ENCODE data around the gene FNDC3B. TPM values are rescaled to one million over a fixed set of nuclear protein-coding genes. Genes with fewer than 3 reads are reported as not detected.

The FNDC3B gene
- total and polyA plus RNA-seq, 4 donors: 23.3 to 74.2 (median 32.9) TPM

DNA sequence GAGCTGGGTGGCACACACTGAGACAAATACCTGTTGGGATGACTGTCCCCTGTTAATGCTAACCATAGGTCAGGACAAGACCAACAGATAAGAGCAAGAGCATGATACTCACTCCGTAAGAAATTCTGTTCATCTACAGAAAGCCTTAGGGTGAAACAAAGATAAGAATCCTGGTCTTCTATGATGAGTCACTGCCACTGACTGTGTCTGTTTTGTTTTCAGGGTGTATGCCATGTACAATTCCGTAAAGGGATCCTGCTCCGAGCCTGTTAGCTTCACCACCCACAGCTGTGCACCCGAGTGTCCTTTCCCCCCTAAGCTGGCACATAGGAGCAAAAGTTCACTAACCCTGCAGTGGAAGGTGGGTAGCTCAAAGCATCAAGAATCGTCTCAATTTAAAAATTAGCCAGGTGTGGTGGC is 267.8 kb downstream of the FNDC3B start:
- Histone ChIP-seq H3K4me1 (ENCODE audit: control insufficient read depth in 4 of 4, insufficient read depth in 4 of 4, low read length in 3 of 4) (peaks cover 0 to 7% (median 0%) of the 10 kb centered on the region in 4 donors), H3K27me3 (ENCODE audit: control insufficient read depth in 4 of 4, insufficient read depth in 4 of 4, low read length in 3 of 4) (no peaks in the 10 kb centered on the region), H3K27ac (ENCODE audit: low read depth in 1 of 2, low read length in 2 of 2) (no peak overlapping the region), H3K9ac (ENCODE audit: low read depth in 1 of 2, low read length in 2 of 2) (no peak overlapping the region), H3K36me3 (ENCODE audit: control insufficient read depth in 4 of 4, insufficient read depth in 3 of 4, low read depth in 1 of 4, low read length in 3 of 4) (peaks cover 10 to 54% (median 45%) of the 10 kb centered on the region in 4 donors), H3K4me3 (ENCODE audit: low read depth in 1 of 3, low read length in 3 of 3) (no peak overlapping the region), H3K9me3 (ENCODE audit: control insufficient read depth in 4 of 4, low read length in 3 of 4) (no peaks in the 10 kb centered on the region)
- no peak for TF ChIP-seq RXRA (IDR thresholded peaks at IDR 0.05)
- no peak for TF ChIP-seq SP1 (IDR thresholded peaks at IDR 0.05)
- TF ChIP-seq, protein P1, sequence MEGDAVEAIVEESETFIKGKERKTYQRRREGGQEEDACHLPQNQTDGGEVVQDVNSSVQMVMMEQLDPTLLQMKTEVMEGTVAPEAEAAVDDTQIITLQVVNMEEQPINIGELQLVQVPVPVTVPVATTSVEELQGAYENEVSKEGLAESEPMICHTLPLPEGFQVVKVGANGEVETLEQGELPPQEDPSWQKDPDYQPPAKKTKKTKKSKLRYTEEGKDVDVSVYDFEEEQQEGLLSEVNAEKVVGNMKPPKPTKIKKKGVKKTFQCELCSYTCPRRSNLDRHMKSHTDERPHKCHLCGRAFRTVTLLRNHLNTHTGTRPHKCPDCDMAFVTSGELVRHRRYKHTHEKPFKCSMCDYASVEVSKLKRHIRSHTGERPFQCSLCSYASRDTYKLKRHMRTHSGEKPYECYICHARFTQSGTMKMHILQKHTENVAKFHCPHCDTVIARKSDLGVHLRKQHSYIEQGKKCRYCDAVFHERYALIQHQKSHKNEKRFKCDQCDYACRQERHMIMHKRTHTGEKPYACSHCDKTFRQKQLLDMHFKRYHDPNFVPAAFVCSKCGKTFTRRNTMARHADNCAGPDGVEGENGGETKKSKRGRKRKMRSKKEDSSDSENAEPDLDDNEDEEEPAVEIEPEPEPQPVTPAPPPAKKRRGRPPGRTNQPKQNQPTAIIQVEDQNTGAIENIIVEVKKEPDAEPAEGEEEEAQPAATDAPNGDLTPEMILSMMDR (IDR thresholded peaks at IDR 0.05; ENCODE audit: low read depth, low read length, missing input control): no peak
- no peak for TF ChIP-seq EGR1 (IDR thresholded peaks at IDR 0.05; ENCODE audit: low read depth in 2 of 2)
- TF ChIP-seq FOXA1 (IDR thresholded peaks at IDR 0.05): no peak
- 84% methylated on average over 5 of the region's 5 CpGs for WGBS
- DNase-seq (ENCODE audit: low spot score): no peak

DNA sequence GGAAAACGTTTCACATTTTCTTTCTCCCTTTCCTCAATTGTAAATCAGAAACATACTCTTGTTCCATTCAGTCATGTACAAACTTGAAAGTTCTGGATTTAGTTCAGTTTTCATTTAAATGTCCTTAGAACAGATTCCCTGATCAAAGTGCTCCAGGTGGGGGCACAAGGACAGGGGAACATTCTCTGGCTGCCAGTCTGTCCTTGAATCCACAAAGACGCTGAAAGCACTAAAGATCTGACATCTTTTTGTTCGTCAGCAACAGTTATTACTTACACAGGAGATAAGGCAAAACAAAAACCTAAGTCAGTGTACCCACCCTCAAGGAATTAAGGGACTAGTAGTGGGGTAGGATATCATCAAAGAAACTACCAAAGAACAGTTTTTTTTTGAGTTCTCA is 269.7 kb downstream of the FNDC3B start:
- Histone ChIP-seq H3K9ac (ENCODE audit: low read depth in 1 of 2, low read length in 2 of 2) (no peak overlapping the region), H3K4me1 (ENCODE audit: control insufficient read depth in 4 of 4, insufficient read depth in 4 of 4, low read length in 3 of 4) (peaks cover 0 to 7% (median 0%) of the 10 kb centered on the region in 4 donors), H3K27ac (ENCODE audit: low read depth in 1 of 2, low read length in 2 of 2) (no peak overlapping the region), H3K36me3 (ENCODE audit: control insufficient read depth in 4 of 4, insufficient read depth in 3 of 4, low read depth in 1 of 4, low read length in 3 of 4) (peaks cover 21 to 61% (median 60%) of the 10 kb centered on the region in 4 donors), H3K9me3 (ENCODE audit: control insufficient read depth in 4 of 4, low read length in 3 of 4) (no peaks in the 10 kb centered on the region), H3K27me3 (ENCODE audit: control insufficient read depth in 4 of 4, insufficient read depth in 4 of 4, low read length in 3 of 4) (no peaks in the 10 kb centered on the region), H3K4me3 (ENCODE audit: low read depth in 1 of 3, low read length in 3 of 3) (no peak overlapping the region)
- no peak for TF ChIP-seq FOXA2 (IDR thresholded peaks at IDR 0.05)
- TF ChIP-seq, protein P2, sequence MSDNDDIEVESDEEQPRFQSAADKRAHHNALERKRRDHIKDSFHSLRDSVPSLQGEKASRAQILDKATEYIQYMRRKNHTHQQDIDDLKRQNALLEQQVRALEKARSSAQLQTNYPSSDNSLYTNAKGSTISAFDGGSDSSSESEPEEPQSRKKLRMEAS (IDR thresholded peaks at IDR 0.05): no peak
- TF ChIP-seq, protein P3, sequence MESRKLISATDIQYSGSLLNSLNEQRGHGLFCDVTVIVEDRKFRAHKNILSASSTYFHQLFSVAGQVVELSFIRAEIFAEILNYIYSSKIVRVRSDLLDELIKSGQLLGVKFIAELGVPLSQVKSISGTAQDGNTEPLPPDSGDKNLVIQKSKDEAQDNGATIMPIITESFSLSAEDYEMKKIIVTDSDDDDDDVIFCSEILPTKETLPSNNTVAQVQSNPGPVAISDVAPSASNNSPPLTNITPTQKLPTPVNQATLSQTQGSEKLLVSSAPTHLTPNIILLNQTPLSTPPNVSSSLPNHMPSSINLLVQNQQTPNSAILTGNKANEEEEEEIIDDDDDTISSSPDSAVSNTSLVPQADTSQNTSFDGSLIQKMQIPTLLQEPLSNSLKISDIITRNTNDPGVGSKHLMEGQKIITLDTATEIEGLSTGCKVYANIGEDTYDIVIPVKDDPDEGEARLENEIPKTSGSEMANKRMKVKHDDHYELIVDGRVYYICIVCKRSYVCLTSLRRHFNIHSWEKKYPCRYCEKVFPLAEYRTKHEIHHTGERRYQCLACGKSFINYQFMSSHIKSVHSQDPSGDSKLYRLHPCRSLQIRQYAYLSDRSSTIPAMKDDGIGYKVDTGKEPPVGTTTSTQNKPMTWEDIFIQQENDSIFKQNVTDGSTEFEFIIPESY (IDR thresholded peaks at IDR 0.05): no peak
- no peak for TF ChIP-seq FOXA1 (IDR thresholded peaks at IDR 0.05)
- TF ChIP-seq GABPA (IDR thresholded peaks at IDR 0.05 in 1 of 2, conservative IDR thresholded peaks at IDR 0.05 in 1 of 2): no peak
- no peak for TF ChIP-seq JUND (IDR thresholded peaks at IDR 0.05)
- TF ChIP-seq, protein P1 (IDR thresholded peaks at IDR 0.05; ENCODE audit: low read depth, low read length, missing input control): no peak
- TF ChIP-seq HNF4G (IDR thresholded peaks at IDR 0.05): no peak
- TF ChIP-seq TAF1 (conservative IDR thresholded peaks at IDR 0.05): no peak
- TF ChIP-seq, protein P4, sequence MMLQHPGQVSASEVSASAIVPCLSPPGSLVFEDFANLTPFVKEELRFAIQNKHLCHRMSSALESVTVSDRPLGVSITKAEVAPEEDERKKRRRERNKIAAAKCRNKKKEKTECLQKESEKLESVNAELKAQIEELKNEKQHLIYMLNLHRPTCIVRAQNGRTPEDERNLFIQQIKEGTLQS (IDR thresholded peaks at IDR 0.05): no peak
- no peak for TF ChIP-seq HNF4A (conservative IDR thresholded peaks at IDR 0.05)
- TF ChIP-seq NR2F2 (IDR thresholded peaks at IDR 0.05): no peak
- TF ChIP-seq, protein P5, sequence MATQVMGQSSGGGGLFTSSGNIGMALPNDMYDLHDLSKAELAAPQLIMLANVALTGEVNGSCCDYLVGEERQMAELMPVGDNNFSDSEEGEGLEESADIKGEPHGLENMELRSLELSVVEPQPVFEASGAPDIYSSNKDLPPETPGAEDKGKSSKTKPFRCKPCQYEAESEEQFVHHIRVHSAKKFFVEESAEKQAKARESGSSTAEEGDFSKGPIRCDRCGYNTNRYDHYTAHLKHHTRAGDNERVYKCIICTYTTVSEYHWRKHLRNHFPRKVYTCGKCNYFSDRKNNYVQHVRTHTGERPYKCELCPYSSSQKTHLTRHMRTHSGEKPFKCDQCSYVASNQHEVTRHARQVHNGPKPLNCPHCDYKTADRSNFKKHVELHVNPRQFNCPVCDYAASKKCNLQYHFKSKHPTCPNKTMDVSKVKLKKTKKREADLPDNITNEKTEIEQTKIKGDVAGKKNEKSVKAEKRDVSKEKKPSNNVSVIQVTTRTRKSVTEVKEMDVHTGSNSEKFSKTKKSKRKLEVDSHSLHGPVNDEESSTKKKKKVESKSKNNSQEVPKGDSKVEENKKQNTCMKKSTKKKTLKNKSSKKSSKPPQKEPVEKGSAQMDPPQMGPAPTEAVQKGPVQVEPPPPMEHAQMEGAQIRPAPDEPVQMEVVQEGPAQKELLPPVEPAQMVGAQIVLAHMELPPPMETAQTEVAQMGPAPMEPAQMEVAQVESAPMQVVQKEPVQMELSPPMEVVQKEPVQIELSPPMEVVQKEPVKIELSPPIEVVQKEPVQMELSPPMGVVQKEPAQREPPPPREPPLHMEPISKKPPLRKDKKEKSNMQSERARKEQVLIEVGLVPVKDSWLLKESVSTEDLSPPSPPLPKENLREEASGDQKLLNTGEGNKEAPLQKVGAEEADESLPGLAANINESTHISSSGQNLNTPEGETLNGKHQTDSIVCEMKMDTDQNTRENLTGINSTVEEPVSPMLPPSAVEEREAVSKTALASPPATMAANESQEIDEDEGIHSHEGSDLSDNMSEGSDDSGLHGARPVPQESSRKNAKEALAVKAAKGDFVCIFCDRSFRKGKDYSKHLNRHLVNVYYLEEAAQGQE (IDR thresholded peaks at IDR 0.05): no peak
- no peak for TF ChIP-seq EGR1 (IDR thresholded peaks at IDR 0.05; ENCODE audit: low read depth in 2 of 2)
- TF ChIP-seq YY1 (IDR thresholded peaks at IDR 0.05): no peak
- no peak for TF ChIP-seq RAD21 (IDR thresholded peaks at IDR 0.05)
- 85% methylated on average over 3 of the region's 3 CpGs for WGBS
- no peak for DNase-seq (ENCODE audit: low spot score)

Data from liver (tissue), 9 donors.